ENCODE results near the gene SERPINE1.
"Not testable (repeated sequence)": the region's sequence is repeated elsewhere in the genome, so short reads cannot be mapped to it uniquely, and the experiment has no call there.

Gene SERPINE1

DNA sequence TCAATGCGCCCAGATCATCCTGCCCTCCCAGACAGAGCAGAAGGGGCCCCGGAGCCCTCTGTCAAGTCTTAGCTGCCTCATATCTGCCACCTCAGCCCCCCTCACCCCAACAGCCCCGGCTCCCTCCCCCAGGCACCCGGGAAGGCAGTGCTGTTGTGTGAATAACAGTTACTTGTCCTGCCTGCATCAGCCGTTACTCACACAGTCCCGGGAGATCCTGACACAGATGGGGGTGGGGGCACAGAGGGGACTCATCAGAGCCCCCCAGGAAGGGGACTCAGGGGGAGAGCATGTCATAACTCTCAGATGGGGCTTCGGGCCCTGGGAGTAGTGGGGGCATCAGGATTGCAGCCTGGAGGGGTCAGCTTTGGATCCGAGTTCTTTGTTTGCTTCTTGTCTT is 12.4 kb upstream of the SERPINE1 start:
- TF ChIP-seq, protein P1, sequence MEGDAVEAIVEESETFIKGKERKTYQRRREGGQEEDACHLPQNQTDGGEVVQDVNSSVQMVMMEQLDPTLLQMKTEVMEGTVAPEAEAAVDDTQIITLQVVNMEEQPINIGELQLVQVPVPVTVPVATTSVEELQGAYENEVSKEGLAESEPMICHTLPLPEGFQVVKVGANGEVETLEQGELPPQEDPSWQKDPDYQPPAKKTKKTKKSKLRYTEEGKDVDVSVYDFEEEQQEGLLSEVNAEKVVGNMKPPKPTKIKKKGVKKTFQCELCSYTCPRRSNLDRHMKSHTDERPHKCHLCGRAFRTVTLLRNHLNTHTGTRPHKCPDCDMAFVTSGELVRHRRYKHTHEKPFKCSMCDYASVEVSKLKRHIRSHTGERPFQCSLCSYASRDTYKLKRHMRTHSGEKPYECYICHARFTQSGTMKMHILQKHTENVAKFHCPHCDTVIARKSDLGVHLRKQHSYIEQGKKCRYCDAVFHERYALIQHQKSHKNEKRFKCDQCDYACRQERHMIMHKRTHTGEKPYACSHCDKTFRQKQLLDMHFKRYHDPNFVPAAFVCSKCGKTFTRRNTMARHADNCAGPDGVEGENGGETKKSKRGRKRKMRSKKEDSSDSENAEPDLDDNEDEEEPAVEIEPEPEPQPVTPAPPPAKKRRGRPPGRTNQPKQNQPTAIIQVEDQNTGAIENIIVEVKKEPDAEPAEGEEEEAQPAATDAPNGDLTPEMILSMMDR (conservative IDR thresholded peaks at IDR 0.05; ENCODE audit: low read depth): no peak
- no peak for DNase-seq (ENCODE audit: low spot score)
- ChIA-PET POLR2A (ENCODE audit: low non-redundant PET) (interaction anchor here (0.6 kb wide), 1 partner anchor 21 kb away, joined by 3 read pairs; no protein-coding TSS in a partner anchor), CTCF (no interaction called here)
- peak overlapping the region; percentile 58 for H3K27ac ChIP-seq

- ChIA-PET POLR2A (ENCODE audit: low non-redundant PET) (no interaction called here), CTCF (interaction anchor here (0.6 kb wide), 1 partner anchor 49 kb away, joined by 3 read pairs; no protein-coding TSS in a partner anchor)
- H3K27ac ChIP-seq: peak overlapping the region; percentile 58
- TF ChIP-seq, protein P1 (conservative IDR thresholded peaks at IDR 0.05; ENCODE audit: low read depth): no peak
- no peak for DNase-seq (ENCODE audit: low spot score)
Observed at GRCh38 chr7:101115215-101115614, 11.7 kb upstream of the SERPINE1 start.

DNA sequence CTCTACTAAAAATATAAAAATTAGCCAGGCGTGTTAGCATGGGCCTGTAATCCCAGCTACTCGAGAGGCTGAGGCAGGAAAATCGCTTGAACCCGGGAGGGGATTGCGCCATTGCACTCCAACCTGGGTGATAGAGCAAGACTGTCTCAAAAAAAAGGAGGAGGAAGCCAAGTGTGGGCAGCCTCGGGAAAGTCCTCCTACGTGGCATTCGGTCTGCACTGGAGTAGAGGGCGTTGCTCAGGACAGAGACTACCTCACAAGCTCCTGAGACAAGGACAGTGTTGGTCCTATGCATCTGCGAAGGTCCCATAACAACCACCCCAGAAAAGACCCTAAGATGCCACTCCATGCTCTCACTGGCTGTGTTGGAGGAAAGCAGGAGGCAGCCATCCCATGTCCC is 10.0 kb upstream of the SERPINE1 start:
- ChIA-PET CTCF (no interaction called here), POLR2A (ENCODE audit: low non-redundant PET) (no interaction called here)
- TF ChIP-seq, protein P1 (conservative IDR thresholded peaks at IDR 0.05; ENCODE audit: low read depth): no peak
- H3K27ac ChIP-seq: peak overlapping the region; percentile 58
- no peak for DNase-seq (ENCODE audit: low spot score)

GRCh38 chr7:101118856-101119255 is 8.0 kb upstream of the SERPINE1 start:
- H3K27ac ChIP-seq: peak overlapping the region; percentile 58
- no peak for DNase-seq (ENCODE audit: low spot score)
- TF ChIP-seq, protein P1 (conservative IDR thresholded peaks at IDR 0.05; ENCODE audit: low read depth): no peak
- ChIA-PET CTCF (no interaction called here), POLR2A (ENCODE audit: low non-redundant PET) (interaction anchor here (0.8 kb wide), 1 partner anchor 10 kb away, joined by 7 read pairs; no protein-coding TSS in a partner anchor)

GRCh38 chr7:101119876-101120275 is 7.0 kb upstream of the SERPINE1 start:
- POLR2A ChIA-PET (ENCODE audit: low non-redundant PET): interaction anchor here (0.7 kb wide), 1 partner anchor 26 kb away, joined by 3 read pairs; no protein-coding TSS in a partner anchor
- TF ChIP-seq, protein P1 (conservative IDR thresholded peaks at IDR 0.05; ENCODE audit: low read depth): no peak
- DNase-seq (ENCODE audit: low spot score): no peak
- 0 out of 2 replicates have a peak overlapping the region, but pooled peaks have one; percentile 23 for H3K27ac ChIP-seq
- CTCF ChIA-PET: no interaction called here

GRCh38 chr7:101120315-101120714 is 6.6 kb upstream of the SERPINE1 start:
- no peak for DNase-seq (ENCODE audit: low spot score)
- ChIA-PET CTCF (no interaction called here), POLR2A (ENCODE audit: low non-redundant PET) (no interaction called here)
- peak overlapping the region; percentile 38 for H3K27ac ChIP-seq
- TF ChIP-seq, protein P1 (conservative IDR thresholded peaks at IDR 0.05; ENCODE audit: low read depth): no peak

- DNase-seq (ENCODE audit: low spot score): not testable (repeated sequence)
- peak overlapping the region; percentile 97 for H3K27ac ChIP-seq
- ChIA-PET CTCF (interaction anchor here (0.6 to 0.7 kb wide), 2 partner anchors 41 to 670 kb away, joined by 3 to 4 read pairs; no protein-coding TSS in a partner anchor), POLR2A (ENCODE audit: low non-redundant PET) (interaction anchor here (0.7 kb wide), 1 partner anchor 137 kb away, joined by 3 read pairs; no protein-coding TSS in a partner anchor)
Observed at GRCh38 chr7:101121631-101121990, 5.3 kb upstream of the SERPINE1 start.

Data from RWPE1 (cell line).